ENCODE measurements around the gene C9orf43.

Gene C9orf43

GRCh38 chr9:113389451-113389850, 21.1 kb upstream of the C9orf43 start:
- no peak overlapping the region for H3K4me3 ChIP-seq (ENCODE audit: low read length, poor library complexity, severe bottlenecking)
- no peaks in the 10 kb centered on the region for H3F3A ChIP-seq (ENCODE audit: low read depth)
- no peaks in the 10 kb centered on the region for H4K20me1 ChIP-seq (ENCODE audit: insufficient read depth, low read length, poor library complexity, severe bottlenecking)
- peaks cover 28% of the 10 kb centered on the region; the same call in 1 of the 2 replicates for H3K36me3 ChIP-seq (ENCODE audit: insufficient read depth, low read length)
- H3K9ac ChIP-seq (ENCODE audit: low read depth, low read length, poor library complexity, severe bottlenecking) = no peak overlapping the region
- H3K4me2 ChIP-seq (ENCODE audit: low read depth, low read length, poor library complexity, severe bottlenecking) = no peak overlapping the region
- H2AFZ ChIP-seq (ENCODE audit: low read length) = no peak overlapping the region
- no peaks in the 10 kb centered on the region for H3K4me1 ChIP-seq (ENCODE audit: insufficient read depth, low read length, poor library complexity, severe bottlenecking)
- TF ChIP-seq CTCF (conservative IDR thresholded peaks at IDR 0.05; ENCODE audit: low read length) (no peak), EZH2phosphoT487 (IDR thresholded peaks at IDR 0.05; ENCODE audit: borderline replicate concordance) (no peak)
- H3K9me2 ChIP-seq (replicated peaks; ENCODE audit: low read depth, low read length) = no peaks in the 10 kb centered on the region
- no peaks in the 10 kb centered on the region for H3K9me3 ChIP-seq (ENCODE audit: insufficient read depth, low read depth, low read length)
- H3K27me3 ChIP-seq (ENCODE audit: insufficient read depth, low read length, poor library complexity, severe bottlenecking) = no peaks in the 10 kb centered on the region
- H3K79me2 ChIP-seq (ENCODE audit: insufficient read depth, low read length) = no peaks in the 10 kb centered on the region

GRCh38 chr9:113390192-113390960, 20.2 kb upstream of the C9orf43 start:
- no peak for TF ChIP-seq EZH2phosphoT487 (IDR thresholded peaks at IDR 0.05; ENCODE audit: borderline replicate concordance)
- TF ChIP-seq CTCF (conservative IDR thresholded peaks at IDR 0.05; ENCODE audit: low read length) = no peak
- peaks cover 28% of the 10 kb centered on the region; the same call in 1 of the 2 replicates for H3K36me3 ChIP-seq (ENCODE audit: insufficient read depth, low read length)
- H4K20me1 ChIP-seq (ENCODE audit: insufficient read depth, low read length, poor library complexity, severe bottlenecking) = no peaks in the 10 kb centered on the region
- H3K4me3 ChIP-seq (ENCODE audit: low read length, poor library complexity, severe bottlenecking) = no peak overlapping the region
- no peak overlapping the region for H3K4me2 ChIP-seq (ENCODE audit: low read depth, low read length, poor library complexity, severe bottlenecking)
- H3K9ac ChIP-seq (ENCODE audit: low read depth, low read length, poor library complexity, severe bottlenecking) = no peak overlapping the region
- no peaks in the 10 kb centered on the region for H3K9me2 ChIP-seq (replicated peaks; ENCODE audit: low read depth, low read length)
- H3F3A ChIP-seq (ENCODE audit: low read depth) = no peaks in the 10 kb centered on the region
- H3K4me1 ChIP-seq (ENCODE audit: insufficient read depth, low read length, poor library complexity, severe bottlenecking) = no peaks in the 10 kb centered on the region
- no peaks in the 10 kb centered on the region for H3K79me2 ChIP-seq (ENCODE audit: insufficient read depth, low read length)
- no peak overlapping the region for H2AFZ ChIP-seq (ENCODE audit: low read length)
- no peaks in the 10 kb centered on the region for H3K27me3 ChIP-seq (ENCODE audit: insufficient read depth, low read length, poor library complexity, severe bottlenecking)
- H3K9me3 ChIP-seq (ENCODE audit: insufficient read depth, low read depth, low read length) = no peaks in the 10 kb centered on the region

GRCh38 chr9:113391917-113392316, 18.6 kb upstream of the C9orf43 start:
- Histone ChIP-seq H4K20me1 (ENCODE audit: insufficient read depth, low read length, poor library complexity, severe bottlenecking) (no peaks in the 10 kb centered on the region), H3K4me1 (ENCODE audit: insufficient read depth, low read length, poor library complexity, severe bottlenecking) (no peaks in the 10 kb centered on the region), H3K79me2 (ENCODE audit: insufficient read depth, low read length) (no peaks in the 10 kb centered on the region), H3F3A (ENCODE audit: low read depth) (no peaks in the 10 kb centered on the region), H3K36me3 (ENCODE audit: insufficient read depth, low read length) (peaks cover 28% of the 10 kb centered on the region; the same call in 1 of the 2 replicates), H3K4me2 (ENCODE audit: low read depth, low read length, poor library complexity, severe bottlenecking) (no peak overlapping the region), H3K27me3 (ENCODE audit: insufficient read depth, low read length, poor library complexity, severe bottlenecking) (no peaks in the 10 kb centered on the region), H3K4me3 (ENCODE audit: low read length, poor library complexity, severe bottlenecking) (no peak overlapping the region), H3K9me2 (replicated peaks; ENCODE audit: low read depth, low read length) (no peaks in the 10 kb centered on the region), H3K9ac (ENCODE audit: low read depth, low read length, poor library complexity, severe bottlenecking) (no peak overlapping the region), H2AFZ (ENCODE audit: low read length) (no peak overlapping the region), H3K9me3 (ENCODE audit: insufficient read depth, low read depth, low read length) (no peaks in the 10 kb centered on the region)
- no peak for TF ChIP-seq CTCF (conservative IDR thresholded peaks at IDR 0.05; ENCODE audit: low read length)
- TF ChIP-seq EZH2phosphoT487 (IDR thresholded peaks at IDR 0.05; ENCODE audit: borderline replicate concordance) = no peak
